ENCODE measurements around the gene FCGR2B.
"Not testable (repeated sequence)": the region's sequence is repeated elsewhere in the genome, so short reads cannot be mapped to it uniquely, and the experiment has no call there.

FCGR2B gene

DNA sequence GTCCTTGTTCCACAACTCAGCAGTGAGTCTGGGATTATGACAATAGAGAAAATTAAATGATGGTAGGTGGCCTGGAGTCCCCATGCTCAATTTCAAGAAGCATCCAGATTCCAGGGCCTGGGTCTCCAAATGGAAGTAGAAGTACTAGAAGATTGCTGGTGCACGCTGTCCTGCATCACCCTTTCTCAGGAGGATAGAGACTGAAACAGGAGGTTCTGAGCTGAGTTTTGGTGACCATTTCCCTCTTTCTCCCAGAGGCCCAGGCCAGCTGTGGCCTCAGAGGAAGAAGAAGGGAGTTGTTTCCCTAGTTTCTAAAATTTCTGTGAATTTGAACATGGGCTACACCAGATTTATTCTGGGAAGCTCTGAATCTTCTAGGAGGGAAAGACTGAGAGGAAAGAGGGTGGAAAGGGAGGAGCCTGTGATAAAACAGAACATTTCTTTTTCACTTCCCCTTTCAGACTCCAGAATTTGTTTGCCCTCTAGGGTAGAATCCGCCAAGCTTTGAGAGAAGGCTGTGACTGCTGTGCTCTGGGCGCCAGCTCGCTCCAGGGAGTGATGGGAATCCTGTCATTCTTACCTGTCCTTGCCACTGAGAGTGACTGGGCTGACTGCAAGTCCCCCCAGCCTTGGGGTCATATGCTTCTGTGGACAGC lies at the start of gene FCGR2B:
TSS of gene FCGR2B (plus strand) at position 460 of the 656 bp plus-strand sequence. CDS start at position 559, 99 bp downstream.
- not testable (repeated sequence) for DNase-seq (ENCODE audit: low read depth)

DNA sequence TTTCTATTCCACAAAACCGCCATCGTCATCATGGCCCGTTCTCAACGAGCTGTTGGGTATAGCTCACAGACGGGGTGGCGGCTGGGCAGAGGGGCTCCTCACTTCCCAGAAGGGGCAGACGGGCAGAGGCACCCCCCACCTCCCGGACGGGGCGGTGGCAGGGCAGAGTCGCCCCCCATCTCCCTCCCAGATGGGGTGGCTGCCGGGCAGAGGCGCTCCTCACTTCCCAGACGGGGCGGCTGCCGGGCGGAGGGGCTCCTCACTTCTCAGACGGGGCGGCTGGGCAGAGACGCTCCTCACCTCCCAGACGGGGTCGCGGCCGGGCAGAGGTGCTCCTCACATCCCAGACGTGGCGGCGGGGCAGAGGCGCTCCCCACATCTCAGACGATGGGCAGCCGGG lies 46.5 kb upstream of the FCGR2B start:
- DNase-seq (ENCODE audit: low read depth): not testable (repeated sequence)

DNA sequence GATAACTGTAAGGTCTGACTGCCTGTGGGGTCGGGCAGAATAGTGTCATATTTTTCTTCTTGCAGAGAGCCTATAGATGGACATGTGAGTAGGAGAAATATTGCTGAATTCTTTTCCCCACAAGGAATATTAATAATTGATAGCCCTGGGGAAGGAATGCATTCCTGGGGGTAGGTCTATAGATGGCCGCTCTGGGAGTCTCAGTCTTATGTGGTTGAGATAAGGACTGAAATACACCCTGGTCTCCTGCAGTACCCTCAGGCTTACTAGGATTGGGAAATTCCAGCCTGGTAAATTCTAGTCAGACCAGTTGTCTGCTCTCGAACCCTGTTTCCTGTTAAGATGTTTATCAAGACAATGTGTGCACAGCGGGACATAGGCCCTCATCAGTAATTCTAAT lies 44.4 kb upstream of the FCGR2B start:
- not testable (repeated sequence) for DNase-seq (ENCODE audit: low read depth)

DNA sequence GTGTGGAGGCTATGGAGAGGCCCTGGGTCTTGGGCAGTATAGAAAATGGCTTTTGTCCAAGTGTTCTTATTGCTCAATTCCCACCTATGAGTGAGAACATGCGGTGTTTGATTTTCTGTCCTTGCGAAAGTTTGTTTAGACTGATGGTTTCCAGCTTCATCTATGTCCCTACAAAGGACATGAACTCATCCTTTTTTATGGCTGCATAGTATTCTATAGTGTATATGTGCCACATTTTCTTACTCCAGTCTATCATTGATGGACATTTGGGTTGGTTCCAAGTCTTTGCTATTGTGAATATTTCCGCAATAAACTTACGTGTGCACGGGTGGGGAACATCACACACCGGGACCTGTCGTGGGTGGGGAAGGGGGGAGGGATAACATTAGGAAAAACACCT lies 42.5 kb upstream of the FCGR2B start:
- DNase-seq (ENCODE audit: low read depth): not testable (repeated sequence)

DNA sequence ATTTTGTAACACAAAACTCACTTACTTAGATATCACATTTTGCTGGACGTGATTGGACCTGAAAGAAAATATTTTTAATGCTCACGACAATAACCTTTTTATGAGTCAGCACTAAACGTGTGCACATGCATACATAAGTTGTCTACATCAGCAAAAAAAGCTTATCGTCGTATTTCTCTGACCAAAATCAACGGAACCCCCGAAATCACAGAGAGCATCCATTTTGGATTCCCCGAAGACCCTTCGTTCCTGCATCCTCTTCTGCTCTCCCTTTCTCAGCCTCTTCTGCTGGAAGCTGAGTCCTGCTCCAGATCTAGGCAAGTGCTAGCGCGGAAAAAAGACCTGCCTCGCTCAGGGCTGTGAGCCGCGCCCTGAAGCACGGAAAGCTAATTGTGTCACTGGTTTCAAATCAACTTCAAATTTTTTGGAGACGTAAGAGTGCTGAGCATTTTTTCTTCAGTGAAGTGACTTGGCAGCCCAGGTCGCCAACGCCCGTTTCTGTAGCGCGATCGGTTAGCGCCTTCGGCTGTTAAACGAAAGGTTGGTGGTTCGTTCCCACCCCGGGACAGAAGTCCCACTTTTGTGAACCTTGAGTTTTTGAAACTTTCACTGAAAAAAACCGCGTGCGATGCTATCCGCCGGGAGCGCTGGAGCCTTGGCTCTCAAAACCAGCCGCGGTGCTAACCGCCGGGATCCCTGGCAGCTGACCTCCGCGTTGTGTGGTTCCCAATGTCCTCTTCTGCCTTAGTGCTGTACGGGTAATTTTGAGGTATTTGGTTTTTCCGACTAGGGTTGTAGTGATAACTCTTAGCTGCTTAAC lies 41.6 kb upstream of the FCGR2B start:
- DNase-seq (ENCODE audit: low read depth): peak; percentile 65

DNA sequence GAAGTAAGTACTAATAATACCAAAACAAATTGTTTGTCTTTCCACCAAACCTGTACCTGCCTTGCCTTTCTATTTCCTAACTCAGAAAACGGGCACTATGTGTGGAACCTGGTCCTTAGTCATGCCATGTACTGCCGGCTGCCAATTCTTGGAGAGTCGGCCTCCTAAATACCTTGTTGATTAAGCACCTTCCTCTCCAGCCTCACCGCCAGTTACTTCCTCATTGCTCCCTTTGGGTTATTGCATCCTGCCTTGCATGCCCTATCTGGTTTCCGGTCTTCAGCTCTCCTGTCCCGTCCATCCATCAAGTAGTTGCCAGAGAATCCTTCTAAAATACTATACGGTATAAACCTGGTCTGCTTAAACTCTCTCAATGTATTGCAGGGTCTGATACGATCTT lies 40.9 kb upstream of the FCGR2B start:
- not testable (repeated sequence) for DNase-seq (ENCODE audit: low read depth)

DNA sequence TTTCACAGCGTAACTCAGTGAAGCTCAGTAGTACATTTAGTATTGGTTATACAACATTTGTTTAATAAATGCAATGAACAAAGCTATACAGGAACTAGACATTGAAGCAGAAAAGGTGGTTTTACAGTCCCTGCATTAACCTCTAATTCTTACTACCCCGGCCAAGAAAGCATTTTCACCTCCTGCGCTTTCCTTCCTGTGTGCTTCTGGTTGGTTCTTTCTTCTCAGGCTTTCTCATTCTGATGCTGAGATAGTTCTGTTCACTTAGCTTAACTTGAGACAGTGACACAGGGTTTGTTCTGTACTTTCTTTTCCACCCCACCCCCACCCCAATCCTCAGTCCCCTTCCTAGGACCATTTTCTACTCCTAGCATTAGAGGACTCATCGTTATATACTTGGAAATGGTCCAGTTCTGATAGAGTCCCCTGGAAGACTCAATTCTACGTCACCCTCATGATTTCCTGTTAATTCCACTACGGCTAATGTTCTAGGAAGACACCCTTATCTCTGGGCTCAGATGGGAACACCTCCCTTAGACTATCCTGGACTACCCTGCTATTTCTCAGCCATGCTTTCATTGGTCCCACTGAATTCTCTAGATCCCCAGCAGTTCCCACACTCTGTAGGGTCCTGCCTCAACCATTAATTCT lies 39.4 kb upstream of the FCGR2B start:
- DNase-seq (ENCODE audit: low read depth): not testable (repeated sequence)

DNA sequence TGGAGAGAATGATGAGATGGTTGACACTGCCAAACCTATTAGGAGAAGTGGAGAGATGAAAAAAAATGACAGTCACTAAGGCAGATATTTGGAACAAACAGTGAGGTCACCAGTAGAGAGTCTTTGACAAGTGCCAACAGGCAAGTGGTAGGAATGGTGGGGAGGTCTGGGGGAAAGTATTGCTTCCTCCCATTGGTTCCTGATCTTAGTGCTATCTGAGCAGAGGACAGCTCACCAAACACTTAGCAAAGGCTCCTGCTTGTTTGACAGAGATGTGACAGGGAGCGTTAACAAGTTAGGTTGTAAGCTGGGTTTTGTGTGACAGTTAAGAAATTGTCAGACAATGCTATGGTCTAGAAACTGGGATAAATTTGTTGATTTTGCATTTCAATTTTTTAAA lies 38.3 kb upstream of the FCGR2B start:
- not testable (repeated sequence) for DNase-seq (ENCODE audit: low read depth)

DNA sequence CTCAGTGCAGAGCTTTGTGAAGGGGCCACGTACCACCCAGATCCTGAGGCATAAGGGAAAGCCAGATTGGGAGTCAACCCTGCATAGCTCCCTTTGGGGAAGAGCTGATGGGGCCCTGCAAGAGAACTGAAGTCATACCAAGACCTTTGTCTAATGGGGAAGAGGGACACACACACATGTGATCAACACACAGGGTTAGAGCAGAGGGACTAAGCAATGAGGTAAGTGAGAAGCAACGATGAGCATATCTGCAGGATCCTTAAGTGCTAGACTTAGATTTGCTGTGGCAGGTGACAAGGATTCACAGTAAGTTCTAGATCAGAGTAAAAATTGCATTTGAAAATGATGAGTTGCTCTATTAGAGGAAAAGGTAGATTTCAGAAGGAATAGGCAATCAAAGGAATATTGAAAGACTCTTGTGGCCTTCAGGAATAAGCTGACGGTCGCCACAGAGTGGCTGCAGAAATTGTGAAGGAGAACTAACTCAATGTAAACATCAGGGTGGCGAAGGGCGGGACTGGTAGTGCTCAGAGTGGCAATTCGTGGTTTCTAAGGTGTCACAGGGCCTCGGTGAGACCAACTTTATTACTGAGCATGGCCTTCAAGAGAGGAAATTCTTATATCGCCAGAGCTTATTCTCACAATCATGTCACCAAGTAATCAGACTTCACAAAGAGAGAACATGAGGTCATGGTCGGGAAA lies 36.3 kb upstream of the FCGR2B start:
- not testable (repeated sequence) for DNase-seq (ENCODE audit: low read depth)

DNA sequence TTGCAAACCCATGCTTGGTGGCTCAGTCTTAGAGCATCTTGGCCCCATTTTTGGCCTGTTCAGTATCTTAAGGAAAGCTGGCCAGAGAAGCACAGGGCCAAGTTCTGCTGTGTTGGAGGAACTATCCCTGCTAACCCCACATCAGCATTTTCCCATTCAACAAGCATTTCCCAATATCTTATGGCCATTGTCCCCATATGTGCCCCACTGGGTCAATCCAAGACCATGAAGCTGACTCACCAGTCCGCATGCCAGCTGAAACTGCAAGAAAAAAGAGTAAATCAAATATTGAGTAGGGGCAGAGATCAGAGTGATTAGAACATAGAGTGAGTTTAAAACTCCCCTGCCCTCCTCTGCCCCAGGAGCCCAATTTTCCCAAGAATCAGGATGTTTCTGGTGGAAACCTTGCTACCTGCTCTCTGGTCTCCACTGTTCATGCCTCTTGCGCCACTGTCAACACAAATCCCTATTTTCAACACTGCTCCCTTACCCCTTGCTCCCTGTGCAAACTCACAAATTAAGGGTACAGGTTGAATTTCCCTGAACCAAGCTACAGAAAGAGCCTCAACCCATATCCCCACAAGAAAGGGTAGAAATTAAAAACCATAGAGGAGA lies 32.7 kb upstream of the FCGR2B start:
- not testable (repeated sequence) for DNase-seq (ENCODE audit: low read depth)

DNA sequence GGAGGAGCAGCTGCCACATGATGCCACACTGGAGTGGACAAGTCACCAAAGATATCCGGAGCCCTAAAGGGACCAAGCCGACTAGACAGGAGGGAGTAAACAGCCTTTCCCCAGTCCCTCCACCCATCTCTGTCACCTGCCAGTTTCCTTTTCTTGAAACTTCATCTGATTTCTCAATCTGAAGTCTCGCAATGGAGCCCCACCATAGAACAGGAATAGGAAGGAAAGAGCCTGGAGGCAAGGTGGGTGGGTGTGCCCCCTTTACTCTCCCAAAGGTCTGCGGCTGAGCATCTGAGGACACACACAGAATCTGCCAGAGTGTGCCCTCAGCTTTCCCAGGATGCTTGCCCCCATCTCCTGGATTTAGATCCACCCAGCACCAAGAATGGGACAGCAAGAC lies 31.9 kb upstream of the FCGR2B start, which contains the start of gene FCGR3B:
TSS of gene FCGR3B (minus strand) at position 101 of the 400 bp plus-strand sequence. CDS start at position 19, 82 bp downstream.
- DNase-seq (ENCODE audit: low read depth): no peak

DNA sequence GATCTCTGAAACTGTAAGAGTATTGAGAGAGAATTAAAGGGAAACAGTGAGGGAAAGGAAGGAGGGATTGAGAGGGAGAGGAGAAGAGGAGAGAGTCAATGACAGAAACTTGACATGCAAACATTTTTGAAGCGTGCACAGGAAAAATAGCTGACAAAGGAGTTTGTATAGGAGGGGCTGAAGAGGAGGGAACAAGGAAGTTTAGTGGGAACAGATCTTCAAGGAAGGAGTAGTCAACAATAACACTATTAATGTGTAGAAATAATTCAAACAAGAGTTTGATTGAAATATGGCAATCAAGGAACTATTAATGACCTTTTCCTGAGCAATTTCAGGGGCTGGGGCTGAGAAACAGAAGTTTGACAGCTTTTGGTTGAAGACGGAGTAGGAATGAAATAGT lies 27.9 kb upstream of the FCGR2B start:
- not testable (repeated sequence) for DNase-seq (ENCODE audit: low read depth)

DNA sequence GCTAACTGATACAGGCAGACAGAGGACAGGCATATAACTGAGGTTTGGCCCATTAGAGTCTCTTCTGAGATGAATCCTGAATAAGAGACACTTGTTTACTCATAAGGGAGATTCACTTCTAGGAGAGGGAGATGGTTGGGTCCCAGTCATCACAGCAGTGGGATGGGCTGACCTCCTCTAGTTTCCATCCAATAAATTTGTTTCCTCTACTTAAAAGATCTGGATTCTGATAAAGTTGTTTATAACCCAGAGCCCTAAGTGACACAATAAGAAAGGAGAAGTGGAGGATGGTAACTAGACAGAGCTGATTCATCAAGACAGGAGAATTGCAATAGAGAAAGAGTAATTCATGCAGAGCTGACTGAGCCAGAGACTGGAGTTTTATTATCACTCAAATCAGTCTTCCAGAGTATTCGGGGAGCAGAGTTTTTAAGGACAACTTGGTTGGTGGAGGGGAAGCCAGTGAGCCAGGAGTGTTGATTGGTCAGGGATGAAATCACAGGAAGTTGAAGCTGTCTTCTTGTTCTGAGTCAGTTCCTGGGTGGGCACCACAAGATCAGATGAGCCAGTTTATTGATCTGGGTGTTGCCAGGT lies 26.7 kb upstream of the FCGR2B start:
- DNase-seq (ENCODE audit: low read depth): not testable (repeated sequence)

DNA sequence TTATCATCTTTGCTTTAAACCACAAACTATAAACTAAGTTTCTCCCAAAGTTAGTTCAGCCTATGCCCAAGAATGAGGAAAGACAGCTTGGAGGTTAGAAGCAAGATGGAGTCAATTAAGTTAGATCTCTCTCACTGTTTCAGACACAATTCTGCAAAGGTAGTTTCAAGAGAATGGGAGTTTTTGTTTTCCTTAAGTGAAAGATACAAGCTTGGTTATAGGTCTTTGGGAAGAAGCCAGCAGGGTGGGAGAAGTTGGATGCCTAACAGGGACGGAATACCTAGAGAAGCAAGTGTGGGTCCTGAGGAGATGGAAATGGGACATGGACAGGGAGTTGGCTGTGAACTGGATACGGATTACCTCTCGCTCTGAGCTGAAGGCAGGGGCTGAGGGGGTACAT lies 26.0 kb upstream of the FCGR2B start:
- DNase-seq (ENCODE audit: low read depth): not testable (repeated sequence)

DNA sequence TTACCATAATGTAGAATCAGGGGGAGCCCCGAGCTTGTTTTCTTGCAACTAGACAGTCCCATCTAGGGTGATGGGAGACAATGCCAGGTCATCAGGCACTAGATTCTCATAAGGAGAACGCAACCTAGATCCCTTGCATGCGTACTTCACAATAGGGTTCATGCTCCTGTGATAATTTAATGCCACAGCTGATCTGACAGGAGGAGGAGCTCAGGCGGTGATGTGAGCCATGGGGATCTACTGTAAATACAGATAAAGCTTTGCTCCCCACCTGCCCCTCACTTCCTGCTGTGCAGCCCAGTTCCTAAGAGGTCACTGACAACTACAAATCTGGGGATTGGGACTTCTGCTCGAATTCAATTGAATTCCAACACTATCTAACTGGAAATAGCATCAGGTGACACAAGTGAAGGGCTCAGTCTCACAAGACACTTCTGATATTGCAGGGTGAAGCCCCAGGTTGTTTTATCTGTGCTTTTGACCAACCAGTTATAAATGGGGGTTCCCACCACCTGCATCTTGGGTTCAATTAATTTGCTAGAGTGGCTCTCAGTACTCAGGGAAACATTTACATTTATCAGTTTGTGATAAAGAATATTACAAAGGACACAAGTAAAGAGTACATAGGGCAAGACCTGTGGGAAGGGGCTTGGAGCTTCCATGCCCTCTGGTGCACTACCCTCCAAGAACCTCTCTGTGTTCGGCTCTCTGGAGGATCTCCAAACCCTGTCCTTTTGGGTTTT lies 24.5 kb upstream of the FCGR2B start:
- DNase-seq (ENCODE audit: low read depth): not testable (repeated sequence)

DNA sequence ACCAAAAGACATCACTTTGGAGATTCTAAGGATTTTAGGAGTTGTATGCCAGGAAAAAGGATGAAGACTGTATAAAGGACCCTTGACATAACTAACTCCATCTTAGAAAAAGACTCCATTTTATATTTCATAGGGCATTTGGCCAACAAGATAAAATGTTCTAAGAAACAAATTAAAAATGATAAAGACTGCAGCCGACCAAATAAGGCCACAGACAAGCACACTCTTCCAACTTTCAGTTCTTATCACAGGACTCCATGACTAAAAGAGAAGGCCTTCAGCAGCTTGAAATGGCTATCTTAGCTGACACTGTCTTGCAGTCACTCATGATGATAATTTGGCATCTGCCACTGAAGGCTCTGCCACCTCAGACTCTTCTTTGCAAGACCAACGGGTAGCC lies 23.7 kb upstream of the FCGR2B start:
- DNase-seq (ENCODE audit: low read depth): not testable (repeated sequence)

DNA sequence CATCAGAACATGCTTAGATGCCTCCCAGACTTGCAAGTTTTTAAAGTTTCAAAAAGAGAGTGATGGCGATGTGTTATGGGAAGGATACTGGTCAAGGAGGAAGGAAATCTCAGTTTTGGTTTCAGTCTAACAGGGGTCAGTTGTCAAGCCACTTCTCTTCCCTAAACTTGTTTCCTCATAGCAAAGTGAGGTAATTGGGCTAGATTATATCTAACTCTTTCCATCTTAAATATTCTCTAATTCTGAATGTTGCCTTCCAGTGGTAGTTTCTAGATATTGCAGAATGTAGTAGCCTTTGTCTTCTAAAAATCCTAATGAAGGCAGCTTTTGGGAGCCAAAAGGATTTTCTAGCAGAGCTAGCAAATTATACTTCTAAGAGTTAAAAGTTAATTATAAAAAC lies 20.2 kb upstream of the FCGR2B start:
- DNase-seq (ENCODE audit: low read depth): not testable (repeated sequence)

DNA sequence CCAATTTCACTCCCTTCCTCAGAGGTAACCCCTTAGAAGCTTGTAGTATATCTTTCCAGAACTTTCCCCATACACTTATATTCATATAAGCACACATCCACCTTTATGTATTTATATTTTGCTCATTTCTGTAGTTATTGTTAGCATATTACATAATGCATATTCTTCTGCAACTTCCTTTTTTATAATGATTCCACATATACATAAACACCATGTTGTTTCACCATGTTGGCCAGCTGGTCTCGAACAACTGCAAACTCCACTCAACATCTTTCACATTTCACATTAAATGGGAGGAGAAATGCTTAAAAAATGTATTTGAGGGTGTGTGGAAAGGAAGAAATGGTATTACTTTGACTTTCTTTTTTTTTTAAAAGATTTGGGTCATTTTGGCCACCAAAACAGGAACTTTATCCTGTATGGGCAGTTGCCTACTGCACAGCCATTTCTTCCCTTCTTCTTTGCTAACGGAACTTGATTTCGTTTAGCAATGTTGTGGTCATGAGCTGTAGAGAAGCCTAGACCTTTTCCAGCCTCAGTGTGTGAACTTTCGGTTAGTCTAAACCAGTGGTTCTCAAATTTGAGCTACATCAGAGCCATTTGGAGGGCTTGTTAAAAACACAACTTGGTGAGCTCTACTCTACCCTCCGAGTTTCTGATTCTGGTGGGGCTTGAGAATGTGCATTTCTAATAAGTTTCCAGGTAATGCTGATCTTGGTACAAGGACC lies 19.3 kb upstream of the FCGR2B start:
- DNase-seq (ENCODE audit: low read depth): not testable (repeated sequence)

DNA sequence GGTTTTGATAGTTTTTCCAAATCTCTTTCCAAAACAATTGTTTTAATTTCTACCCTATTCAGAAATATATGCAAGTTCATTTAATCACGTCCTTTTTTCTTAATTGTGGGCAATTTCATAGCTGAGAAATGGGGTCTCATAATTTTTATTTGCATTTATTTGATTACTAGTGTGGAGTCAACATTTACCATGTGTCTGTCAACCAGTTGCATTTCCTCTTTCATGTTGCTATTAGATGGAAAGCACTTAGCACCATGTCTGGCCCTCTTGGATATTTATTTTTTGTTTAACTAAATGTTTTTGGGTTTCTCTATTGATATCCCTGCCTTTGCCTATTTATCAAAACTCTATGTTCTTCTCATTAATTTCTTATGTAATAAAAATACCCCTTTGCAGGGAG lies 18.1 kb upstream of the FCGR2B start:
- not testable (repeated sequence) for DNase-seq (ENCODE audit: low read depth)

Measured in activated T-cell treated with anti-CD3 and anti-CD28 coated beads for 1 hour (primary cell).